HL-60 (cell line): Measurements from ENCODE around the gene GRM8.

Source experiments
- DNase-seq, 2 experiments: peaks; one replicate each; pipeline ENCODE4 v3.0.0-alpha.2; 2010 to 2020; ENCODE audit warnings: low read depth in 1 of 2, low spot score in 1 of 2
- H3K27ac ChIP-seq: fragments of 250-450 bp; sonication (Bioruptor Pico); replicated peaks from 2 replicates; pipeline ENCODE4 v1.5.1; 2020; ENCODE audit warnings: mild to moderate bottlenecking, moderate library complexity
- H3K27me3 ChIP-seq: fragments of 250-450 bp; sonication (Bioruptor Pico); 2 replicates; pipeline ENCODE4 v1.5.1; 2021; ENCODE audit warnings: mild to moderate bottlenecking, moderate library complexity; ENCODE audit not compliant: insufficient read depth, poor library complexity, severe bottlenecking
- H3K4me3 ChIP-seq: replicated peaks from 2 replicates; pipeline ENCODE4 v1.5.1; 2011; ENCODE audit warnings: mild to moderate bottlenecking, control low read depth, low read length; ENCODE audit not compliant: insufficient read depth
- GABPA ChIP-seq: IDR thresholded peaks from 2 replicates; pipeline ENCODE4 v1.6.1; 2012; ENCODE audit warnings: low read depth
- POLR2AphosphoS5 ChIP-seq: IDR thresholded peaks from 2 replicates; pipeline ENCODE4 v1.6.1; 2012; ENCODE audit warnings: low read depth
- SPI1 ChIP-seq: IDR thresholded peaks from 2 replicates; pipeline ENCODE4 v1.6.1; 2012; ENCODE audit warnings: low read depth, mild to moderate bottlenecking, borderline replicate concordance
- TF ChIP-seq, protein P1 (sequence below): IDR thresholded peaks from one replicate; pipeline ENCODE4 v1.5.1; 2011; ENCODE audit warnings: low read length, control low read depth, inconsistent platforms; ENCODE audit not compliant: insufficient read depth
- TF ChIP-seq, protein P2 (sequence below): IDR thresholded peaks from 2 replicates; pipeline ENCODE4 v1.6.1; 2012; ENCODE audit warnings: low read depth; ENCODE audit not compliant: insufficient replicate concordance

Gene GRM8

DNA sequence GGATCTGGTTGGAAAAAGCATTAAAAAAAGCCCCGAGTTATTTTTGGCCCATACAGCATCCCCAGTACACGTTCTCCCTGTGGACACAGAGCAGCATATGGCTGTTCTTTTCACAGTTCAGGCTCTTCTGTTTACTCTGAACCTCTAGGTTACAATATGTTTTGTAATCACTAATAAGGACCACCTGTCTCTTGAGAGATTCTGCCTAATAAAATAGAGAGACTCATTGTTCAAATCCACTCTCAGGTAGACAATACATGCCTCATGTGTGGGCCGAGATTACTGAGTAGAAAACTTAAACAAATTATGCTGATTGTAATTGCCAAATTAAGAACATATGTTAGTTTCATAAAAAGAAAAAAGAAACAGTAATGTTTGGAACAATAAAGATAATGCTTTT, 647.7 kb downstream of the GRM8 start:
- Histone ChIP-seq H3K27ac (no peak overlapping the region), H3K27me3 (no peaks in the 10 kb centered on the region), H3K4me3 (no peak overlapping the region)
- DNase-seq = no peak
- TF ChIP-seq GABPA (no peak), SPI1 (no peak), POLR2AphosphoS5 (no peak)
- TF ChIP-seq, protein P1, sequence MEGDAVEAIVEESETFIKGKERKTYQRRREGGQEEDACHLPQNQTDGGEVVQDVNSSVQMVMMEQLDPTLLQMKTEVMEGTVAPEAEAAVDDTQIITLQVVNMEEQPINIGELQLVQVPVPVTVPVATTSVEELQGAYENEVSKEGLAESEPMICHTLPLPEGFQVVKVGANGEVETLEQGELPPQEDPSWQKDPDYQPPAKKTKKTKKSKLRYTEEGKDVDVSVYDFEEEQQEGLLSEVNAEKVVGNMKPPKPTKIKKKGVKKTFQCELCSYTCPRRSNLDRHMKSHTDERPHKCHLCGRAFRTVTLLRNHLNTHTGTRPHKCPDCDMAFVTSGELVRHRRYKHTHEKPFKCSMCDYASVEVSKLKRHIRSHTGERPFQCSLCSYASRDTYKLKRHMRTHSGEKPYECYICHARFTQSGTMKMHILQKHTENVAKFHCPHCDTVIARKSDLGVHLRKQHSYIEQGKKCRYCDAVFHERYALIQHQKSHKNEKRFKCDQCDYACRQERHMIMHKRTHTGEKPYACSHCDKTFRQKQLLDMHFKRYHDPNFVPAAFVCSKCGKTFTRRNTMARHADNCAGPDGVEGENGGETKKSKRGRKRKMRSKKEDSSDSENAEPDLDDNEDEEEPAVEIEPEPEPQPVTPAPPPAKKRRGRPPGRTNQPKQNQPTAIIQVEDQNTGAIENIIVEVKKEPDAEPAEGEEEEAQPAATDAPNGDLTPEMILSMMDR = no peak
- TF ChIP-seq, protein P2, sequence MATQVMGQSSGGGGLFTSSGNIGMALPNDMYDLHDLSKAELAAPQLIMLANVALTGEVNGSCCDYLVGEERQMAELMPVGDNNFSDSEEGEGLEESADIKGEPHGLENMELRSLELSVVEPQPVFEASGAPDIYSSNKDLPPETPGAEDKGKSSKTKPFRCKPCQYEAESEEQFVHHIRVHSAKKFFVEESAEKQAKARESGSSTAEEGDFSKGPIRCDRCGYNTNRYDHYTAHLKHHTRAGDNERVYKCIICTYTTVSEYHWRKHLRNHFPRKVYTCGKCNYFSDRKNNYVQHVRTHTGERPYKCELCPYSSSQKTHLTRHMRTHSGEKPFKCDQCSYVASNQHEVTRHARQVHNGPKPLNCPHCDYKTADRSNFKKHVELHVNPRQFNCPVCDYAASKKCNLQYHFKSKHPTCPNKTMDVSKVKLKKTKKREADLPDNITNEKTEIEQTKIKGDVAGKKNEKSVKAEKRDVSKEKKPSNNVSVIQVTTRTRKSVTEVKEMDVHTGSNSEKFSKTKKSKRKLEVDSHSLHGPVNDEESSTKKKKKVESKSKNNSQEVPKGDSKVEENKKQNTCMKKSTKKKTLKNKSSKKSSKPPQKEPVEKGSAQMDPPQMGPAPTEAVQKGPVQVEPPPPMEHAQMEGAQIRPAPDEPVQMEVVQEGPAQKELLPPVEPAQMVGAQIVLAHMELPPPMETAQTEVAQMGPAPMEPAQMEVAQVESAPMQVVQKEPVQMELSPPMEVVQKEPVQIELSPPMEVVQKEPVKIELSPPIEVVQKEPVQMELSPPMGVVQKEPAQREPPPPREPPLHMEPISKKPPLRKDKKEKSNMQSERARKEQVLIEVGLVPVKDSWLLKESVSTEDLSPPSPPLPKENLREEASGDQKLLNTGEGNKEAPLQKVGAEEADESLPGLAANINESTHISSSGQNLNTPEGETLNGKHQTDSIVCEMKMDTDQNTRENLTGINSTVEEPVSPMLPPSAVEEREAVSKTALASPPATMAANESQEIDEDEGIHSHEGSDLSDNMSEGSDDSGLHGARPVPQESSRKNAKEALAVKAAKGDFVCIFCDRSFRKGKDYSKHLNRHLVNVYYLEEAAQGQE = no peak

DNA sequence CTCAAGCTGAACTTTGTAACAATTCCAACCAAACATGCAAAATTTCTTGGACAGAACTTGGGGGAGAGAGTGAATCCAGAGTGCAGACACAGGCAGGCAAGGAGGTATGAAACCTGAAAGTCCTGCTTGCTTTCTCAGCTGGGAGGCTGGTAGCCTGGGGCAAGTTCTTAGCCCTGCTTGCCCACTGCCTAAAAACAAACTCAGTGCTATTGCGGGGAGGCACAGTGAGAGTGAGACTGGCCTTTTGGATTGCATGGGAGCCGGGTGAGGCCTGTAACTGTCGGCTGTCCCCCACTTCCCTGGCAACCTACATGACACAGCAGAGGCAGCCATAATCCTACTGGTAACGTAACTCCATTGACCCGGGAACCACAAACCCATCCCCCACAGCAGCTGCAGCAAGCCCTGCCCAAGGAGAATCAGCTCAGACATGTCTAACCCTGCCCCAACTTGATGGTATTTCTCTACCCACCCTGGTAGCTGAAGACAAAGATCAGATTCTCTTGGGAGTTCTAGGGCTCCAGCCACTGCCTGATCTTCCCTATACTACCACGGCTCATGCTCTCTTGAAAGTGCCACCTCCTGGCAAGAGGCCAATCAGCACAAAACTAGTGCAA, 663.6 kb downstream of the GRM8 start:
- H3K27ac ChIP-seq = no peak overlapping the region
- TF ChIP-seq, protein P1 = no peak
- TF ChIP-seq SPI1 = no peak
- no peak for TF ChIP-seq GABPA
- TF ChIP-seq, protein P2 = no peak
- no peak for TF ChIP-seq POLR2AphosphoS5
- H3K27me3 ChIP-seq = no peaks in the 10 kb centered on the region
- no peak overlapping the region for H3K4me3 ChIP-seq
- DNase-seq = no peak

DNA sequence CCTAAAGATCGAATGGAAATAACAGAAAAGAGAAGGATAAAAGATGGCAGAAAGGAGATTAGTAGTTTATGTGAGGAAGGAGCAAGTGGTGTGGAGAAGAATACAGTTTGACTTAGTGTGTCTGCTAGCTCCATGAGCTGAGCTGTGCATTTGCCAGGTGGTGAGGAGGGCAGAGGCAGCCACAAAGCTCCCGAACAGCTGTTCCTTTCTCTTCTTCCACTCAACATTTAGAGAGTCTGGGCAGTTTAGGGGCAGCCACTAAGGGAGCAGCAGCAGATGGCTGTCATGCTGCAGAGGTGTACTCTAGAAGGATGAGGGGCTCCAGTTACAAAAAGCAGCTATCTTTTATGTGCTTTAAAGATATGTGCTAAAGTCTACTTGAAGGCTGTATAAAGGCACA, 674.4 kb downstream of the GRM8 start:
- TF ChIP-seq, protein P2 = no peak
- TF ChIP-seq GABPA = no peak
- TF ChIP-seq SPI1 = no peak
- TF ChIP-seq, protein P1 = no peak
- TF ChIP-seq POLR2AphosphoS5 = no peak
- no peak for DNase-seq

More for the DNA sequence above, 674.4 kb downstream of the GRM8 start:
- no peaks in the 10 kb centered on the region for H3K27me3 ChIP-seq
- H3K4me3 ChIP-seq = no peak overlapping the region
- no peak overlapping the region for H3K27ac ChIP-seq
